Lower lobe of right lung (tissue), 2 donors: ENCODE results near the gene EEPD1. TPM values are rescaled to one million over a fixed set of nuclear protein-coding genes. Genes with fewer than 3 reads are reported as not detected.

Source experiments
- ATAC-seq, 2 donors: fragments of 200-7000 bp; cut with Tn5 transposase; one replicate each; pipeline ENCODE4 v1.9.1; 2020 to 2022; ENCODE audit warnings: mild to moderate bottlenecking in 2 of 2, moderate library complexity in 2 of 2
- DNase-seq: peaks from one replicate; pipeline ENCODE4 v3.0.0-alpha.2; 2020
- H3K27ac ChIP-seq: fragments of 200-600 bp; one replicate; pipeline ENCODE4 v1.8.0; 2022
- H3K27me3 ChIP-seq: fragments of 200-600 bp; one replicate; pipeline ENCODE4 v1.8.0; 2022; ENCODE audit warnings: low read depth
- H3K36me3 ChIP-seq: fragments of 200-600 bp; one replicate; pipeline ENCODE4 v1.8.0; 2022; ENCODE audit warnings: mild to moderate bottlenecking
- H3K4me1 ChIP-seq: fragments of 200-600 bp; one replicate; pipeline ENCODE4 v1.8.0; 2022
- H3K4me3 ChIP-seq: fragments of 200-600 bp; one replicate; pipeline ENCODE4 v1.8.0; 2022; ENCODE audit warnings: mild to moderate bottlenecking
- H3K9me3 ChIP-seq: fragments of 200-600 bp; one replicate; pipeline ENCODE4 v1.8.0; 2022
- intact Hi-C: fragments of 100-400 bp; cut with DNase I; formaldehyde crosslinking; loops from one replicate; pipeline ENCODE4 v1.11.0; 2022
- total RNA-seq: library from RNA; stranded (reverse); fragmentation: NEBNext Ultra II Directional; extraction: Animal tissue kit (Norgen Biotek cat#: 25700); gene quantifications from one replicate; pipeline ENCODE4 v1.2.1, GENCODE V29; 2021
- TF ChIP-seq, protein P1 (sequence below): fragments of 200-600 bp; IDR thresholded peaks from one replicate; pipeline ENCODE4 v1.8.0; 2022; ENCODE audit warnings: antibody characterized with exemption, mild to moderate bottlenecking
- donor health status: DM: no; HTN: yes; CAD: no; lungs with severe emphysema.

EEPD1 gene
- total RNA-seq, 1 donor from 2014 or later, result 7.9 TPM

DNA sequence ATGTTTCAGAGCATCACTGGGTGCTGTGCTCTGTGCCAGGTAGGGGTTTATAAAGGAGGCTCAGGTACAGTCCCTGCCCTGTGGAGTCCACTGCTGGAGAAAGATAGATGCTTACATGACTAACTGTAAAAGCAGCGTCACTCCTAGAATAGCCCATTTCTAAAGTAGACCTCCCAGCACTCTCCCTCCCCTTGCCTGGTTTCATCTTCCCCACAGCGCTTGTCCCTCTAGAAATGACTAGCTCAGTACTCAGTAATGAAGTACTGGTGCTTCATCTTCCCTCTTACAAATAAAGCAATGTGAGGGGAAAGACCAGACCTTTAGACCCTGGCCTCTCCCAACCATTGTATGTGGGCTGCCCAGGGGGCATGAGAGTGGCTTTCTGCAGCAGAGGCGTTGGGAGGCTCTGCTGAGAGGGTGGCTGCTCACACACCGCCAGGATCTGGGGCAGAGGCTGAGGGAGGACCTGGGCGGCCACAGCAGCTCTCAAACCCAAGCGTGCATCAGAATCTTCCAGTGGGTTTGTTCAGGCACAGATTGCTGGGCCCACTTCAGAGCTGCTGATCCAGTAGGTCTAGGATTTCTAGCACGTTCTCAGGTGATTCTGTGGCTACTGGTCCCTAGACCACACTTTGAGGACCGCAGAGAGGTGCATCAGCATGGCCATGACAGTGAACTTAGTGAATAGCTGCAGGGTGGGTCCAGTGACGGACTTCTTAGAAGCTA, 126.3 kb downstream of the EEPD1 start:
- H3K27ac ChIP-seq, result no peak overlapping the region
- H3K27me3 ChIP-seq, result no peaks in the 10 kb centered on the region
- H3K36me3 ChIP-seq, result no peaks in the 10 kb centered on the region
- ATAC-seq, result no peak
- TF ChIP-seq, protein P1, sequence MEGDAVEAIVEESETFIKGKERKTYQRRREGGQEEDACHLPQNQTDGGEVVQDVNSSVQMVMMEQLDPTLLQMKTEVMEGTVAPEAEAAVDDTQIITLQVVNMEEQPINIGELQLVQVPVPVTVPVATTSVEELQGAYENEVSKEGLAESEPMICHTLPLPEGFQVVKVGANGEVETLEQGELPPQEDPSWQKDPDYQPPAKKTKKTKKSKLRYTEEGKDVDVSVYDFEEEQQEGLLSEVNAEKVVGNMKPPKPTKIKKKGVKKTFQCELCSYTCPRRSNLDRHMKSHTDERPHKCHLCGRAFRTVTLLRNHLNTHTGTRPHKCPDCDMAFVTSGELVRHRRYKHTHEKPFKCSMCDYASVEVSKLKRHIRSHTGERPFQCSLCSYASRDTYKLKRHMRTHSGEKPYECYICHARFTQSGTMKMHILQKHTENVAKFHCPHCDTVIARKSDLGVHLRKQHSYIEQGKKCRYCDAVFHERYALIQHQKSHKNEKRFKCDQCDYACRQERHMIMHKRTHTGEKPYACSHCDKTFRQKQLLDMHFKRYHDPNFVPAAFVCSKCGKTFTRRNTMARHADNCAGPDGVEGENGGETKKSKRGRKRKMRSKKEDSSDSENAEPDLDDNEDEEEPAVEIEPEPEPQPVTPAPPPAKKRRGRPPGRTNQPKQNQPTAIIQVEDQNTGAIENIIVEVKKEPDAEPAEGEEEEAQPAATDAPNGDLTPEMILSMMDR, result no peak
- no peaks in the 10 kb centered on the region for H3K9me3 ChIP-seq
- H3K4me1 ChIP-seq, result peaks cover 25% of the 10 kb centered on the region
- intact Hi-C loops, result no loop called here
- H3K4me3 ChIP-seq, result no peak overlapping the region
- no peak for DNase-seq

DNA sequence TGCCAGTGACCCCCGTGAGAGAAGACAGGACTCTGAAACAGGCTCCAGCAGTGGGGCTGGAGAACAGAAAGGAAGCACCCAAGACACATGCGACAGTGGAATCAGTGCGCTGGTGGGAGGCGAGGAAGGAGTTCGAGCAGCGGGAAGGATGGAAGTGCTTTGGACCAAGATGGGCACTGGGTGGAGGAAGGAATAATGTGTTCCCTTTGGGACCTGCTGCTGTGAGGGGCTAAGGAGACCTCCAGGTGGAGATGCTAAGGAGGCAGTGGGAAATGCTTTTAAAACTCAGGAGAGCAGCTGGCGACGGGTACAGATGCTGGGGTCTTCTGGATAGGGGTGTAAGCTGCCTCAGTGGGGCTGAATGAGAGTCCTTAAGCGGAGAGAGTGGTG, 126.9 kb downstream of the EEPD1 start:
- H3K4me1 ChIP-seq, result peaks cover 25% of the 10 kb centered on the region
- ATAC-seq (no peak), DNase-seq (no peak)
- no peaks in the 10 kb centered on the region for H3K27me3 ChIP-seq
- H3K36me3 ChIP-seq, result no peaks in the 10 kb centered on the region
- intact Hi-C loops, result no loop called here
- no peak overlapping the region for H3K4me3 ChIP-seq
- H3K27ac ChIP-seq, result no peak overlapping the region
- H3K9me3 ChIP-seq, result no peaks in the 10 kb centered on the region
- TF ChIP-seq, protein P1, result no peak

DNA sequence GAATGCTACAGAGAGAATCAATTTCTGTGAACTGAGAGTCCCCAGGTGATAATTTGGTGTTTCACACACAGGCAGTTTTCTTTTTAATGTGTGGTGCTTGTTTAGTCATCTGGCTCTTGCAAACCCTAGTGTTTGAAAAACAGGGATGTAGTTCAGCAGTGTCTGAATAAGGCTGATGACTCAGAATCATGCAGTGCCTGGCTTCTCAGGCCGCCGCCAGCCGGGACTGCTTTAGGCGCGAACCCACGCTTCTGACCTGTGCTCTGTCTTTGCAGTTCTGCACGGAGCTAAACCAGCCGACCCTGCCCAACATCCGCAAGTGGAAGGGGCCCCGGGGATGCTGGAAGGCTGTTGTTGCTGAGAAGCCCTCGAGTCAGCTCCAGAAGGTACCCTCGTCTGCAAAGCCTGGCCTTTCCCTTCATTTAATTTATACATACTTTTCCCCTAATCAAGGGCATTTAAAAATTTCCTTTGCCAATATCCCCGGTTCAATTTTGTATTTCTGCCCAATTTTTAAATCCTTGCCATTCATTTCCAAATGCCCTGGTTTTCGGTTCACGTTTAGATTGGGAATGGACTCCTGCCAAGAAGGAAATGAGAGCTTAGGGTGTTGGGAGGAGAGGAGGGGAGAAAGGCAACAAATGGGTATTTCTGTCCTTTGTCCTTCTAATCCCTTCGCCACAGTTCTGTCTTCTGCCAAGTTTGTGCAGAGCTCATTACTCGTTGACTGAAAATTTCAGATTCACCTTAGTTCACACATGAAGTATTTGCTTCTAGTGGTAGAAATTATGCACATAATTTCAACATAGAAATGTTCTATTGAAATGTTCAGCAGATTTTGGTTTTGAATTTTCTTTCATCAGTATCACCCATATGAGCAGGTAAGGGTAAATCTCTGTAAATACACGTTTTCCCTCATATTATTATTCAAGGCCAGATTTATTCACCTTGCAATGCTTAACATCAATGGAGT, 128.1 kb downstream of the EEPD1 start:
- TF ChIP-seq, protein P1, result no peak
- H3K4me3 ChIP-seq, result no peak overlapping the region
- H3K36me3 ChIP-seq, result no peaks in the 10 kb centered on the region
- peak; percentile 50 to 64 for ATAC-seq
- intact Hi-C loops, result no loop called here
- H3K27ac ChIP-seq, result peak overlapping the region; percentile 25
- no peaks in the 10 kb centered on the region for H3K27me3 ChIP-seq
- H3K4me1 ChIP-seq, result peaks cover 32% of the 10 kb centered on the region
- peak; percentile 78 for DNase-seq
- H3K9me3 ChIP-seq, result no peaks in the 10 kb centered on the region

DNA sequence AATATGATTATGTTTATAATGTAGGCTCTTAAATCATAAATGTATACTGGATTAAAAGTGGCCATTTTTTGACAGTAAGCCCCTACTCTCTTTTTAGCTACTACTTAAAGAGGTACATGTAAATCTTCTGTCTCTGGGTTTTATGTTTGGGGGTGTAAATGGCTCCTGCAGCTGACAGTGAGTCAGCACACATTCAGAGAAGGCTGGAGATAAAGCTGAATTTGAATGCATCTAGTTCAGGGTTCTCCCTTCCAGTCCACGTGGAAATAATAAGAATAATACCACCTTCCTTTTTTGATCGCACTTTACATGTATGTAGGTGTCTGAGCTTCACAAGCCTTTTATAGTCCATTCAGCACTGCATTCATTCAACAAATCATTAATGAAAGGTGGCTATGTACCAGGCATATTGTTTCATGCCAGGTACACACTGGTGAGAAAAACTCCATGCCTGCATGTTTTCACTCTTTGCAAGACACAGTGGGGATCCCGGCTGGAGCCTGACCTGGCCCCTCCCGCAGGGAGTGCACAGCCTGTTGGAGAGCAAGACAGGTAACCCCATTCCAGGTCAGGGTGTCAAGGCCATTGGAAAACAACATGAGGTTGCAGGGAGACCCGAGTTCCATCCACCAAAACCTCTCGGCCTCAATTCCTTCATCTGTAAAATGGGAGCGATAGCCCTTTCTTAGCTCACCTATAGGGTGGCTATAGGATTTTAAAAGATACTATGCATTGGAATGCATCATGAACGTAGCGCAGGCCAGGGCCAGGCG, 129.1 kb downstream of the EEPD1 start:
- Histone ChIP-seq H3K27ac (no peak overlapping the region), H3K27me3 (no peaks in the 10 kb centered on the region), H3K9me3 (no peaks in the 10 kb centered on the region), H3K4me3 (no peak overlapping the region), H3K36me3 (no peaks in the 10 kb centered on the region), H3K4me1 (peaks cover 42% of the 10 kb centered on the region)
- TF ChIP-seq, protein P1, result no peak
- intact Hi-C loops, result no loop called here
- DNase-seq, result no peak
- no peak for ATAC-seq

DNA sequence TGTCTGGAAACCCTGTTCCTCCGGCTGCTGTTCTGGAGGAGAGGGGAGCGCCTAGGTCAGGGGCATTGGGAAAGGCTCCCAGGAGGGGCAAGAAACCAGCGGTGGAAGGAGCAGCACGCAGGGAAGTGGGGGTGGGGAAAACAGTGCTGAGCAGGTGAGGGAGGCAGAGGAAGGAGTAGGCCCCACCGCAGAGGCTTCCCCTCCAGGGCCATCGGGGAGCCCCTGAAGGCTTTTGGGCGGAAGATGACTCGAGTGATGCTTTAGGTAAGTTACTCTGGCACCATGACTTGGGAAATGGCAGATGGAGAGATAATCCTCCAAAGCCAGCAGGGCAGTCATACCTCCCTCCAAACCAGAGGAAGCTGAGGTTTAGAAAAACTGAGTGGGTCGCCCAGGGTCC, 130.1 kb downstream of the EEPD1 start:
- no peak for DNase-seq
- TF ChIP-seq, protein P1, result no peak
- Histone ChIP-seq H3K36me3 (no peaks in the 10 kb centered on the region), H3K27me3 (no peaks in the 10 kb centered on the region), H3K27ac (peak overlapping the region; percentile 46), H3K4me3 (no peak overlapping the region), H3K4me1 (peaks cover 52% of the 10 kb centered on the region), H3K9me3 (no peaks in the 10 kb centered on the region)
- intact Hi-C loops, result no loop called here
- ATAC-seq, result no peak
